GM19240 (cell line): ENCODE results near the gene SNX22.
"Not testable (repeated sequence)": the region's sequence is repeated elsewhere in the genome, so short reads cannot be mapped to it uniquely, and the experiment has no call there.

Experiments
- DNase-seq: peaks from one replicate; pipeline ENCODE4 v3.0.0; 2011; ENCODE audit warnings: low spot score; ENCODE audit not compliant: insufficient read length

SNX22 gene

DNA sequence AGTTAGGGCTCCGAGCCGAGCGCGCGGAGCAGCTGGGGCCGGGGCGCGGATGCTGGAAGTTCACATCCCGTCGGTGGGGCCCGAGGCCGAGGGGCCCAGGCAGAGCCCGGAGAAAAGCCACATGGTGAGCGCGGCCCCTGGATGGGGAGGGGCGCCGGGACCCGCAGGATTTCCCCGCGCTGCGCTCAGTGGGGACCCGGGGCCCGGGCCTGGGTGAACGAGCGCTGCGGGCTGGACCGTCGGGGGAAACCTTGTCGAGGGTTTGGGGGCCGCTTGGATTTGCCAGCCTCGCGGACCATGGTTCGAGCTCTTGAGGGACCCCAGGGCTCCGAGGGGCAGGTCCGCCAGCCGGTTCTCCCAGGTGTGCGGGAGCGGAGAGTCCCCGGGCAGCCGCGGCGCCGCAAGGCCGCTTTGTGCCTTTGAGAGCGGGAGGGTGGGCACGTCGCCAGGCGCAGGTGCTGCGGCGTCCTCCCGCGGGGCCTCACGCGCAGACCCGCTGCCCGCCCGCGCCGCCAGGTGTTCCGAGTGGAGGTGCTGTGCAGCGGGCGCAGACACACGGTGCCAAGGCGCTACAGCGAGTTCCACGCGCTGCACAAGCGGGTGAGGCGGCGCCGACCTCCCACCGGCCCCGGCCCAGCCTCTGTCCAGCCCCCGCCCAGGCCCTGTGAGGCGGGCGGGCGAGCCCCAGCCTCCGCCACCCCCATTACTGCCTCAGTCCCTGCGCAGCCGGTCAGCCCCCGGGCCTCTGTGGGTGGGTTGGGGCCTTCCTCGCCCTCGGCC lies at the start of gene SNX22:
Gene SNX22, plus strand, starts transcription at position 5 of the 780 bp plus-strand sequence. Its CDS starts 45 bp downstream, at position 50.
- no peak for DNase-seq

DNA sequence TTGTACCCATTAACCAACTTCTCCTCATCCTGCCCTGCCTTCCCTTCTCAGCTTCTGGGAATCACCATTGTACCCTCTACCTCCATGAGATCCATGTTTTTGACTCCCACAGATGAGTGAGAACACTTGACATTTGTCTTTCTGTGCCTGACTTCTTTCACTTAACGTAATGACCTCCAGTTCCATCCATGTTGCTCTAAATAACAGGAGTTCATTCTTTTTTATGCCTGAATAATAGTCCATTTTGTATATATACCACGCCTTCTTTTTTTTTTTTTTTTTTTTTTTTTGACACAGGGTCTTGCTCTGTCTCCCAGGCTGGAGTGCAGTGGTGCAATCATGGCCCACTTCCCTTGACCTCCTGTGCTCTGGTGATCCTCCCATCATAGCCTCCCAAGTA lies 49.0 kb upstream of the SNX22 start:
- DNase-seq: no peak

DNA sequence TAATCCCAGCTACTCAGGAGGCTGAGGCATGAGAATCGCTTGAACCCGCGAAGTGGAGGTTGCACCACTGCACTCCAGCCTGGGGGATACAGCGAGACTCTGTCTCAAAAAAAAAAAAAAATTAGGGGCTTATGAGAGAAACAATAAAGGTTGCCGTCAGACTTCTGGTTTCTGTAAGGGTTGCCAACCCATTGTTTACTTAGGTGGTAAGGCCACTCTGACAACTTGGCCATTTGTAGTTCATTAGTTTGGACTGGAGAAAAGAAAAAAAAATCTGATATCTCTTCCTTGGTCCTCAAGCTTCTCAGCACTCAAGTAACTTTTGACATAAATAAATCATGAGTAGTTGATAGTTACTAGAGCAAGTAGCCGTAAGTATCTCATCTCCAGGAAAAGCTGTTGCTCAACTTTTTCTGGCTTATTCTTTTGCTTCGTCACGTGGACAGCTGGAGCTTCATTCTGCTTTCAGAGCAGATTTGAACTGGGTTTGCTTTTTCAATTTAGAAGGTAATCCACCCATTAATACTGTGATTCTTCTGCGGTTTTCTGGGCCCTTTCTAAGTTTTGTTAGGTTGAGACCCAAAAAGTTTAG lies 46.3 kb upstream of the SNX22 start:
- DNase-seq: no peak

GRCh38 chr15:64107337-64107736 lies 44.2 kb upstream of the SNX22 start:
- no peak for DNase-seq

DNA sequence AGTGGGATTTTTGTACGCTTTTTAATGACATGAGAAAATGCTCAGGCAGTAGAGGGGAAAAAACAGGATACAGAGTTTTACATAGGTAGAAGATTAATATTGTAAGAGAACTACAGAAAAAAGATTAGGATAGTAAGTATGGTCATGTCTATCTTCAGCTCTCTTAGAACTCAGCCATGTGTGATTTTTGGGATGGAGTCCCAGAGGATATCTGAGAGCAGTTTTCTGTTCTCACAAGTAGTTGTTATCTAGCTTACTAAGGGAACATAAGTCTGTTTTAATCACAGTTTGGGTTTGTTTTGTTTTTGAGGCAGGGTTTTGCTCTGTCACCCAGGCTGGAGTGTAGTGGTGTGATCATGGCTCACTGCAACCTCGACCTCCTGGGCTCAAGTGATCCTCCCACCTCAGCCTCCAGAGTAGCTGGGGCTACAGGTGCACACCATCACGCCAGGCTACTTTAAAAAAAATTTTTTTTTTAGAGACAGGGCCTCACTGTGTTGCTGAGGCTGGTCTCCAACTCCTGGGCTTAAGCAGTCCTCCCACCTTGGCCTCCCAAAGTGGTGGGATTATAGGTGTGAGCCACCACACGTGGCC lies 41.3 kb upstream of the SNX22 start:
- DNase-seq: not testable (repeated sequence)

DNA sequence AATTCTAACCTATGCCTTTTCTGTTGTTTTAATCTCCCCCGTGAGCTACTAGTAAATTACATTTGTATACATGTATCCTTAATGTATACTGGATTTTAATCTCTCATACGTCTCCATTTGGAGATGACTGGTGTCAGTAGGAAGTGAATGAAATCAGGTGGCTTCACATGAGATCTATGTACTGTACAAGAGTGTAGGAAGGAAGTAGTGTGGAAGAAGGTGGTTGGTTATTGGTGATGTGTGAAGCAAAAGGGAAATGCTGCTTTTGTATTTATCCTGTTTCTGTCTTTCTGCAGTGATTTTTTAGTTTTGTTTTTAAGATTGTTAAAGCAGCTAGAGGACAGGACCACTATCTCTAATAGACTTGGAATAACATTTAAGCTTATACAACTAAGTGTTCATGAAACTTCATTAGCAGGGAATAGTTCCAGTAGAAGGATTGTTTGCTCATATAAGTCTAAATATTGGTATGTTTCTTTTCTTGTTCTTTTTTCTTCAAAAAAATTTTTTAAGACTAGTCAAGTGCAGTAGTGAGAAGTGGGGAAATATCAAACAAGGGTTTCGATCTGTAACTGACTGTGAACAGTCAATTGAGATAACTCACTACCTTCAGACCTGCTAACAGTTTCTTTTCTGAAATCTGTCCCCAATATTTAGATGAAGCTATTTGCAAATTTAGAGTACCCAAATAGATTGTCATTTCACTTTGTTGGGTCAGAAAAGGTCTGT lies 40.4 kb upstream of the SNX22 start:
- no peak for DNase-seq

DNA sequence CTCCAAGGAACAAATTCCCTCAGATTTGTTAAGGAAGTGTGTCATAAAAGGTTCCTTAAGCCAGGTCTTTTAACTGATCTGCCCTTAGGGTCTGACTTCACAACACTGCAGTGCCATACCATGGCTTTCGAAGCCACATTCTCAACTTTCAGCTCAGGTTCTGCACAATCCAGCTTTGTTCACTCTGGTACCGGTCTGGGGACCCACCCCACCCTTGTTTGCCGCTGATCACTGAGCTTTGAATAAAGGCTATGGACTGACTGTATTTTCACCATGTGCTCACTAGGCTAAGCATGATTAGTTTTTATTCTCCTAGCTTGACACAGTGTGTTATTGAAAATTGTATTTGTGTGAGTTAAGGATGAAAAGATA lies 39.9 kb upstream of the SNX22 start:
- DNase-seq: no peak

- DNase-seq: no peak
Observed at GRCh38 chr15:64112073-64112772, 39.3 kb upstream of the SNX22 start.

DNA sequence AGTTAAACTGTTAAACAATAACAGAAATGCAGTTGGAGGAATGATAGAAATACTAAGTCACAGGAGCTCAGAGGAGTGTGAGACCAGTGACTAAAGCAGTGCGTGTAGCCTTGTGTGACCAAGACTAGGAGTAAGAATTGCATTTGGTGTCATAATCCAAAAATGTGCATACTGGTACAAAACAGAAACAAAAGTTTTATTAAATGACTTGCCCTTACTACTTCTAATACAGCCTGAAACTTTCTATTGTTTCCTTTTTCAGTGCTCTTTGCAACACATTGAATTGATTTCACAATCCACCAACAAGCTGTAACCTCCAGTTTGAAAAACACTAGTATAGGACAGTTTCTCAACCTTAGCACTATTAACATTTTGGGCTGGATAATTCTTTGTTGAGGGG lies 38.6 kb upstream of the SNX22 start:
- DNase-seq: no peak

DNA sequence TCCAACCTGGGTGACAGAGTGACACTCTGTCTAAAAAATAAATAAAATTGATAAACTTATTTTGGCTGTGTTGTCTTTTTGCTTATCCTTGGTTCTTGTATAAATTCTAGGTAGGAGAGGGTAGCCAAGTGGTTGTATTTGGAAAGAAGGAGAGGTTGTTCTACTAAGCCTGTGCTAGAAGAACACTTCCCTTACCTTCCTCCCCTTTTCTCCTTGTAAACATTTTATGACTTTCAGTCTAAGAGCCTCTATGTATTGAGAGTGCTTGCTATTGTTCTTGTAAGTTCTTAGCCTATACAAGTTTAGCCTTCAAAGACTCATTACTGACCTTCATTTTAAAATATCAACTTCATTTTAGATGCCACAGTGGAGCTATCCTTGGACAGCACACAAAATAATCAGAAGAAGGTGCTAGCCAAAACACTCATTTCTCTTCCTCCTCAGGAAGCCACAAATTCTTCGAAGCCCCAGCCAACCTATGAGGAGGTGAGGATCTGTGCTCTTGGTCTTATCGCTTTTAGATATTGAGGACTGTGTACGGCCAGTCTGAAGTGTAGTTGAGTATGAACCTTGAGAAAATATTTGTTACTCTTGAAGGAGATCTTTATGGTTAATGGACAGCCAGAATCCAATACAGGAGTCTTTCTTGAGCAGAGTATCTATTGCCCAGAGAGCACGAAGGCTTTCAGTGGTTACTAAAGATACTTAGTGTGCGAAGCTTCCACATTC lies 33.6 kb upstream of the SNX22 start:
- DNase-seq: no peak

DNA sequence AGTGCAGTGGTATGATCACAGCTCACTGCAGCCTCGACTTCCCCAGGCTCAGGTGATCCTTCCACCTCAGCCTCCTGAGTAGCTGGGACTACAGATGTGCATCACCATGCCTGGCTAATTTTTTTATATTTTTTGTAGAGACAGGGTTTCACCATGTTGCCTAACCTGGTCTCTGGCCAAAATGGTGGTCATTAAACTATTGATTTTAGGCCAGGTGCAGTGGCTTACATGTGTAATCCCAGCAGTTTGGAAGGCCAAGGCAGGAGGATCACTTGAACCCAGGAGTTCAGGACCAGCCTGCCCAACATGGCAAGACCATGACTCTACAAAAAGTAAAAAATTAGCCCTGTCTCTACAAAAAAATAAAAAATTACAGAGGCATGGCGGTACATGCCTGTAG lies 31.2 kb upstream of the SNX22 start:
- DNase-seq: not testable (repeated sequence)

GRCh38 chr15:64121614-64122013 lies 29.9 kb upstream of the SNX22 start:
- no peak for DNase-seq

DNA sequence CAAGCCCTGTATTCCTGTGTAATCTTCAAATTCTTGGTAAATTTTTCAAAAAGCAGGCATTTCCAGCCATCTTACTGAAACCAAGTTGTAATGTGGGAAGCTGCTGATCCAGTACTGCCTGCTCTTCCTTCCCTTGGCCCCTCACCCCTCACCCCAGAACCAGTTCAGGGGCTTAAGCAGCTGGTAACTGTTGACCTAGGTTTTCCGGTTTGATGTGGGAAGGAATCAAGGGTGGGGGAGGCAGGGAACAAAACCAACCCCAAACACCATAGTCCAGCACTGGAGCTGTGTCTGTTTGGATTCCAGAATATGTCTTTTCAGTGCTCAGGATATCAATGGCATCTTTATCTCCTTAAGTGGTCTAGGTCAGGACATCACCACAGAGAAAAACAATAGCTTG lies 29.1 kb upstream of the SNX22 start:
- DNase-seq: no peak

- DNase-seq: no peak
Observed at GRCh38 chr15:64122936-64123351, 28.6 kb upstream of the SNX22 start.

GRCh38 chr15:64125978-64126377 lies 25.6 kb upstream of the SNX22 start:
- no peak for DNase-seq

DNA sequence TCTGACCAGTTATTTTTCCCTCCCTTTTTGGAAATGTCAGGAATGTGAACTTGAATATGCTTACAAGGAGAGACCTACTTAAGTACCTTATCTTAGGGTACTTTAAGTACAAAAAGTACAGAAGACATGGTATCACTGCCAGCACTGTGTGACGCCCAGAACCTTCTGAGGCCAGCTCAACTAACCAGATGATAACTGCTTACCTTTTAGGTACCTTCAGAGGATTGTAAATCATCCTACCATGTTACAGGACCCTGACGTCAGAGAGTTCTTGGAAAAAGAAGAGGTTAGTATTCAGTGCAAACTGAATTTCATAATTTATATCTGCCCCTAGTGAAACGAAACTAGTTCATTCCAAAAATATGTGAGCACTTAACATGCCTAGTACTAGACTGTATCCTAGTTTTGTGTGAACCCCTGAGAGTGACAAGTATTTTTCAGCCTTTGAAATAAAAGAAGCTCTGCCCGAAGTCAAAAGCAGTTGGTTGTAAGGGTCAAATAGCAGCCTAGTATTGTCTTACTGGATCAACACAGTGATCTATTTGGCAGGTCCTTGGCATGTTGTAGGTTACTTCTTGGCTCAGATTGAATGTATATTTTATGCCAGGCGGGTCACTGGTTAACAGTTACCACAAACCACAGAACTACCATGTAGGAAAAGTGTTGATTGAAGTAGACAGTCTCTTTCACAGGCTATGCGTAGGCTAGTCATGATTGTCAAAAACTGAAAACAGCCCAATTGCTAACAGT lies 23.8 kb upstream of the SNX22 start:
- DNase-seq: no peak

GRCh38 chr15:64130159-64130558 lies 21.4 kb upstream of the SNX22 start:
- DNase-seq: no peak

- no peak for DNase-seq
Observed at GRCh38 chr15:64131547-64131946, 20.0 kb upstream of the SNX22 start.

GRCh38 chr15:64132217-64132616 lies 19.3 kb upstream of the SNX22 start:
- DNase-seq: no peak
